WTC11 (cell line): ENCODE measurements around the gene TXNRD1. TPM values are rescaled to one million over a fixed set of nuclear protein-coding genes. Genes with fewer than 3 reads are reported as not detected.

Source experiments
- ATAC-seq: fragments of 200-7000 bp; cut with Tn5 transposase; 2 replicates; pipeline ENCODE4 v1.10.0; 2021; ENCODE audit warnings: mild to moderate bottlenecking, moderate library complexity
- CTCF ChIA-PET: fragments of 300-600 bp; sonication (Branson Sonifier 250); formaldehyde crosslinking; loops from one replicate; lab custom pipeline; 2021; ENCODE audit warnings: antibody characterized with exemption; lab: Charles Lee
- POLR2A ChIA-PET: fragments of 350-600 bp; sonication (Branson Sonifier 250); formaldehyde crosslinking; loops from one replicate; lab custom pipeline; 2021; ENCODE audit warnings: antibody characterized with exemption; lab: Charles Lee
- DNase-seq: peaks from one replicate; pipeline ENCODE4 v3.0.0; 2021; ENCODE audit warnings: low spot score
- H3K27ac Mint-ChIP-seq: 2 replicates; pipeline ENCODE4 v1.8.0; 2021; ENCODE audit warnings: mixed read lengths
- H3K27me3 Mint-ChIP-seq: 2 replicates; pipeline ENCODE4 v1.8.0; 2021; ENCODE audit warnings: low read depth, mild to moderate bottlenecking, moderate library complexity, mixed read lengths
- H3K36me3 Mint-ChIP-seq: 2 replicates; pipeline ENCODE4 v1.8.0; 2021; ENCODE audit warnings: mixed read lengths
- H3K4me1 Mint-ChIP-seq: 2 replicates; pipeline ENCODE4 v1.8.0; 2022; ENCODE audit warnings: mixed read lengths
- H3K4me3 Mint-ChIP-seq: 2 replicates; pipeline ENCODE4 v1.8.0; 2021; ENCODE audit warnings: mild to moderate bottlenecking, moderate library complexity, mixed read lengths
- H3K9me3 Mint-ChIP-seq: 2 replicates; pipeline ENCODE4 v1.8.0; 2021; ENCODE audit warnings: mixed read lengths
- ATF6 ChIP-seq: sonication (generic); formaldehyde crosslinking; IDR thresholded peaks from 2 replicates; pipeline ENCODE4 v1.8.1; 2023; ENCODE audit warnings: mild to moderate bottlenecking, missing genetic modification reagents
- CBFB ChIP-seq: sonication (generic); formaldehyde crosslinking; IDR thresholded peaks from 2 replicates; pipeline ENCODE4 v1.8.1; 2022; ENCODE audit warnings: mild to moderate bottlenecking, low read depth, missing genetic modification reagents
- CTCF ChIP-seq: fragments of 200-600 bp; IDR thresholded peaks from 2 replicates; pipeline ENCODE4 v1.8.0; 2022; ENCODE audit warnings: antibody characterized with exemption
- EMX1 ChIP-seq: fragments of 250-450 bp; sonication (Bioruptor Pico); IDR thresholded peaks from 2 replicates; pipeline ENCODE4 v1.8.0; 2021; ENCODE audit warnings: mild to moderate bottlenecking
- ERG ChIP-seq: fragments of 250-450 bp; sonication (Bioruptor Pico); IDR thresholded peaks from 2 replicates; pipeline ENCODE4 v1.8.0; 2021; ENCODE audit warnings: mild to moderate bottlenecking
- ETV6 ChIP-seq: sonication (generic); formaldehyde crosslinking; IDR thresholded peaks from 2 replicates; pipeline ENCODE4 v1.8.1; 2022; ENCODE audit warnings: mild to moderate bottlenecking, missing genetic modification reagents
- GABPB1 ChIP-seq: sonication (generic); formaldehyde crosslinking; IDR thresholded peaks from 2 replicates; pipeline ENCODE4 v1.8.1; 2023; ENCODE audit warnings: mild to moderate bottlenecking, missing genetic modification reagents
- GTF2I ChIP-seq: fragments of 250-450 bp; sonication (Bioruptor Pico); conservative IDR thresholded peaks from 2 replicates; pipeline ENCODE4 v1.4.0; 2021; ENCODE audit warnings: mild to moderate bottlenecking
- HMGXB4 ChIP-seq: sonication (generic); formaldehyde crosslinking; IDR thresholded peaks from 2 replicates; pipeline ENCODE4 v1.8.1; 2023; ENCODE audit warnings: mild to moderate bottlenecking, moderate library complexity, missing genetic modification reagents
- KAT7 ChIP-seq: sonication (generic); formaldehyde crosslinking; IDR thresholded peaks from 2 replicates; pipeline ENCODE4 v1.8.1; 2023; ENCODE audit warnings: missing genetic modification reagents, mild to moderate bottlenecking, borderline replicate concordance
- MAX ChIP-seq: sonication (generic); formaldehyde crosslinking; IDR thresholded peaks from 2 replicates; pipeline ENCODE4 v1.8.0; 2022; ENCODE audit warnings: mild to moderate bottlenecking, missing genetic modification reagents
- MXD4 ChIP-seq: fragments of 250-450 bp; sonication (Bioruptor Pico); IDR thresholded peaks from 2 replicates; pipeline ENCODE4 v1.8.0; 2021; ENCODE audit warnings: mild to moderate bottlenecking, moderate library complexity, borderline replicate concordance
- NR1H2 ChIP-seq: sonication (generic); formaldehyde crosslinking; IDR thresholded peaks from 2 replicates; pipeline ENCODE4 v1.9.0; 2021; ENCODE audit warnings: mild to moderate bottlenecking, moderate library complexity, missing genetic modification reagents
- TEAD1 ChIP-seq: sonication (generic); formaldehyde crosslinking; IDR thresholded peaks from 2 replicates; pipeline ENCODE4 v1.8.0; 2022; ENCODE audit warnings: mild to moderate bottlenecking, missing genetic modification reagents
- TEAD4 ChIP-seq: sonication (generic); formaldehyde crosslinking; IDR thresholded peaks from 2 replicates; pipeline ENCODE4 v1.8.0; 2022; ENCODE audit warnings: mild to moderate bottlenecking, missing genetic modification reagents
- USF2 ChIP-seq: sonication (generic); formaldehyde crosslinking; IDR thresholded peaks from 2 replicates; pipeline ENCODE4 v1.8.1; 2023; ENCODE audit warnings: mild to moderate bottlenecking, missing genetic modification reagents, moderate library complexity
- ZNF423 ChIP-seq: fragments of 250-450 bp; sonication (Bioruptor Pico); IDR thresholded peaks from 2 replicates; pipeline ENCODE4 v2.1.2; 2022; ENCODE audit warnings: mild to moderate bottlenecking, moderate library complexity
- ZNF425 ChIP-seq: fragments of 250-450 bp; sonication (Bioruptor Pico); conservative IDR thresholded peaks from 2 replicates; pipeline ENCODE4 v1.9.0; 2021; ENCODE audit warnings: mild to moderate bottlenecking
- ZNF512 ChIP-seq: sonication (generic); formaldehyde crosslinking; IDR thresholded peaks from 2 replicates; pipeline ENCODE4 v1.8.1; 2022; ENCODE audit warnings: missing genetic modification reagents, borderline replicate concordance
- total RNA-seq: library from RNA; stranded (reverse); gene quantifications from 3 replicates; pipeline ENCODE4 v1.2.3, GENCODE V29; 2021

Gene TXNRD1
- total RNA-seq, 1 experiment from 2014 or later: 113 TPM

- TF ChIP-seq ZNF512 (no peak), ZNF423 (CRISPR knock-in tag) (no peak), GTF2I (CRISPR knock-in tag) (no peak)
Measured at GRCh38 chr12:104223712-104224111, 8.1 kb downstream of the TXNRD1 start (continued).

- peaks cover 11% of the 10 kb centered on the region for H3K9me3 Mint-ChIP-seq
- POLR2A ChIA-PET: no interaction called here
- no peak overlapping the region for H3K27ac Mint-ChIP-seq
- TF ChIP-seq CBFB (CRISPR knock-in tag) (no peak), KAT7 (CRISPR knock-in tag) (no peak), CTCF (no peak), ZNF425 (CRISPR knock-in tag) (no peak), GABPB1 (no peak), ATF6 (CRISPR knock-in tag) (no peak), NR1H2 (CRISPR knock-in tag) (no peak)
- TF ChIP-seq, all 79 proteins: peak for 0
- no peak overlapping the region for H3K4me3 Mint-ChIP-seq
- peaks cover 4% of the 10 kb centered on the region for H3K27me3 Mint-ChIP-seq
- no peak for DNase-seq
- no peak for ATAC-seq
- H3K4me1 Mint-ChIP-seq: peaks cover 12% of the 10 kb centered on the region
- H3K36me3 Mint-ChIP-seq: peaks cover 10% of the 10 kb centered on the region
- CTCF ChIA-PET: no interaction called here
Measured at GRCh38 chr12:104226672-104227071, 11.1 kb downstream of the TXNRD1 start.

- ChIA-PET POLR2A (interaction anchor here (0.6 to 1.0 kb wide), 2 partner anchors 19 to 56 kb away, joined by 3 to 5 read pairs; no protein-coding TSS in a partner anchor), CTCF (interaction anchor here (0.6 kb wide), 1 partner anchor 9 kb away, joined by 6 read pairs; no protein-coding TSS in a partner anchor)
- Mint-ChIP-seq H3K27me3 (peaks cover 4% of the 10 kb centered on the region), H3K9me3 (peaks cover 36% of the 10 kb centered on the region), H3K4me1 (peaks cover 8% of the 10 kb centered on the region), H3K4me3 (no peak overlapping the region), H3K36me3 (peaks cover 36% of the 10 kb centered on the region), H3K27ac (no peak overlapping the region)
- TF ChIP-seq TEAD4 (CRISPR knock-in tag) (no peak), EMX1 (no peak), TEAD1 (CRISPR knock-in tag) (no peak), ETV6 (no peak), GTF2I (CRISPR knock-in tag) (no peak), USF2 (CRISPR knock-in tag) (peak; percentile 68), ERG (no peak), MXD4 (no peak), HMGXB4 (CRISPR knock-in tag) (no peak), NR1H2 (CRISPR knock-in tag) (no peak), ZNF423 (CRISPR knock-in tag) (no peak), MAX (CRISPR knock-in tag) (peak; percentile 79; the same call in 1 of the 2 replicates)
- DNase-seq (peak; percentile 35), ATAC-seq (peak; percentile 95)
Measured at GRCh38 chr12:104230304-104231095, 14.9 kb downstream of the TXNRD1 start.
